Measurements from ENCODE around the gene SLC49A3. TPM values are rescaled to one million over a fixed set of nuclear protein-coding genes. Genes with fewer than 3 reads are reported as not detected.

Gene SLC49A3
- total and polyA plus RNA-seq, 2 experiments from 2014 or later, result 1.3 to 3.7 TPM

- H4K20me1 ChIP-seq (replicated peaks; ENCODE audit: insufficient read depth), result no peaks in the 10 kb centered on the region; the same call in 1 of the 2 replicates
- no peak overlapping the region for H2AFZ ChIP-seq
- peak; percentile 6; the same call in 2 of the 3 replicates for ATAC-seq
Measured at GRCh38 chr4:675036-675882, 13.7 kb downstream of the SLC49A3 start.

More at GRCh38 chr4:675036-675882, 13.7 kb downstream of the SLC49A3 start:
- no peaks in the 10 kb centered on the region for H3K27me3 ChIP-seq (ENCODE audit: insufficient read depth)
- peak overlapping the region; percentile 91 for H3K4me2 ChIP-seq
- TF ChIP-seq ZNF462 (CRISPR knock-in tag; IDR thresholded peaks at IDR 0.05) (no peak), POLR2AphosphoS5 (IDR thresholded peaks at IDR 0.05; ENCODE audit: low read depth) (no peak), CTCF (conservative IDR thresholded peaks at IDR 0.05; ENCODE audit: low read depth in 2 of 2) (no peak), EZH2 (IDR thresholded peaks at IDR 0.05; ENCODE audit: low read depth, unreplicated experiment) (no peak), NANOG (IDR thresholded peaks at IDR 0.05; ENCODE audit: borderline replicate concordance) (no peak), ZNF114 (CRISPR knock-in tag; IDR thresholded peaks at IDR 0.05) (no peak), ETS1 (IDR thresholded peaks at IDR 0.05) (no peak), REST (IDR thresholded peaks at IDR 0.05; ENCODE audit: unreplicated experiment) (no peak), CREB1 (CRISPR knock-in tag; IDR thresholded peaks at IDR 0.05; ENCODE audit: low read depth) (no peak), STAT1 (IDR thresholded peaks at IDR 0.05; ENCODE audit: unreplicated experiment) (no peak), JUNB (IDR thresholded peaks at IDR 0.05; ENCODE audit: unreplicated experiment) (no peak), EZH2phosphoT487 (IDR thresholded peaks at IDR 0.05; ENCODE audit: unreplicated experiment) (no peak), ZNF331 (CRISPR knock-in tag; IDR thresholded peaks at IDR 0.05; ENCODE audit: low read depth) (no peak)
- H3F3A ChIP-seq (replicated peaks; ENCODE audit: low read depth), result peaks cover 13% of the 10 kb centered on the region
- Mint-ChIP-seq H3K36me3 (ENCODE audit: low read depth) (peaks cover 33% of the 10 kb centered on the region), H3K27me3 (ENCODE audit: insufficient read depth, low read depth, poor library complexity) (peaks cover 22% of the 10 kb centered on the region), H3K9me3 (peaks cover 3% of the 10 kb centered on the region; the same call in 1 of the 3 replicates), H3K4me3 (peak overlapping the region; percentile 93), H3K27ac (no peak overlapping the region), H3K4me1 (peaks cover 6% of the 10 kb centered on the region)
- H3K27ac ChIP-seq (ENCODE audit: low read depth), result no peak overlapping the region
- H3K4me3 ChIP-seq, result peak overlapping the region; percentile 96
- no peak for DNase-seq (ENCODE audit: low spot score)
- peaks cover 12% of the 10 kb centered on the region for H3K79me2 ChIP-seq (replicated peaks; ENCODE audit: insufficient read depth)
- H3K4me1 ChIP-seq (ENCODE audit: insufficient read depth), result peaks cover 6% of the 10 kb centered on the region
- peaks cover 20% of the 10 kb centered on the region for H3K36me3 ChIP-seq (ENCODE audit: insufficient read depth)
- no peaks in the 10 kb centered on the region for H3K9me2 ChIP-seq (ENCODE audit: insufficient read depth)
